ENCODE measurements around the gene PAPPA. TPM values are rescaled to one million over a fixed set of nuclear protein-coding genes. Genes with fewer than 3 reads are reported as not detected.

PAPPA gene
- total RNA-seq, 1 experiment from 2014 or later, result 0.17 TPM

DNA sequence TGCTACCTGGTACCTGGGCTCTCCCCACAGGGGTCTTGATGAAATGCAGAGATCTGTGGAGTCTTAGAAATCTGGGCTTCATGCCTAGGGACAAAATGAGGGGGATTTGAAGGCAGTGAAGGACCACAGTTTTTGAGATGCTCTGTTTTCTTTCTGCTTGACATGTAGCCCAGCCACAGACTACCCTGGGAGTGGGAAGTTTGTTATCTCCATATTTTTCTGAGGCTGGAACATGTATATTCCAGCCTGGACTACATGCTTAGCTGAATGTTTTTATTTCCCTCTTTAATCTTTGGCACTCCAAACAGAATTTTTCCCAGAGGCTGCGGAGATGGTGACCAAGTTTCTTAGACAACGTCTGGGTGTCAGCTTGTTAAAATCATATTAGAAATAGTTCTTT is 252.9 kb downstream of the PAPPA start:
- Histone ChIP-seq H3K9ac (ENCODE audit: extremely low read depth, insufficient read length, low read length) (no peak overlapping the region), H3K27ac (ENCODE audit: insufficient read length, low read depth, low read length) (no peak overlapping the region), H2AK5ac (ENCODE audit: insufficient read length, low read length) (no peak overlapping the region), H3K79me2 (ENCODE audit: insufficient read depth, low read length) (no peaks in the 10 kb centered on the region), H4K8ac (replicated peaks; ENCODE audit: insufficient read length, low read depth, low read length) (no peak overlapping the region), H4K91ac (ENCODE audit: insufficient read length, low read depth, low read length) (no peak overlapping the region), H3K56ac (ENCODE audit: insufficient read length, low read depth, low read length) (no peak overlapping the region), H3K4me1 (ENCODE audit: insufficient read depth, low read length) (no peaks in the 10 kb centered on the region), H3K4ac (ENCODE audit: low read depth, low read length) (no peak overlapping the region), H3K9me3 (ENCODE audit: control insufficient read depth, low read depth, low read length) (no peaks in the 10 kb centered on the region), H3K4me2 (ENCODE audit: insufficient read depth, insufficient read length, low read length) (no peak overlapping the region), H4K5ac (ENCODE audit: insufficient read length, low read depth, low read length) (no peak overlapping the region), H2BK120ac (ENCODE audit: low read depth, low read length, poor library complexity, severe bottlenecking) (no peak overlapping the region), H3K14ac (ENCODE audit: insufficient read depth, low read length) (no peak overlapping the region), H4K20me1 (ENCODE audit: control insufficient read depth, insufficient read depth, insufficient read length) (no peaks in the 10 kb centered on the region), H3K27me3 (ENCODE audit: insufficient read depth, low read length) (peaks cover 1% of the 10 kb centered on the region; the same call in 1 of the 2 replicates), H2BK12ac (ENCODE audit: insufficient read length, low read depth, low read length) (no peak overlapping the region), H2BK15ac (ENCODE audit: low read depth, low read length) (no peak overlapping the region), H3T11ph (ENCODE audit: low read length) (no peak overlapping the region), H3K18ac (ENCODE audit: insufficient read length, low read depth, low read length) (no peak overlapping the region), H2BK5ac (ENCODE audit: insufficient read length, low read length) (no peak overlapping the region), H3K23ac (ENCODE audit: insufficient read length, low read depth, low read length) (no peak overlapping the region), H2AFZ (ENCODE audit: low read length) (no peak overlapping the region), H3K23me2 (ENCODE audit: insufficient read length, low read depth, low read length, poor library complexity, severe bottlenecking) (no peaks in the 10 kb centered on the region), H2BK20ac (ENCODE audit: low read depth, low read length, poor library complexity, severe bottlenecking) (no peak overlapping the region), H3K79me1 (ENCODE audit: insufficient read depth, low read depth, low read length, poor library complexity, severe bottlenecking) (no peaks in the 10 kb centered on the region)
- TF ChIP-seq, protein P1, sequence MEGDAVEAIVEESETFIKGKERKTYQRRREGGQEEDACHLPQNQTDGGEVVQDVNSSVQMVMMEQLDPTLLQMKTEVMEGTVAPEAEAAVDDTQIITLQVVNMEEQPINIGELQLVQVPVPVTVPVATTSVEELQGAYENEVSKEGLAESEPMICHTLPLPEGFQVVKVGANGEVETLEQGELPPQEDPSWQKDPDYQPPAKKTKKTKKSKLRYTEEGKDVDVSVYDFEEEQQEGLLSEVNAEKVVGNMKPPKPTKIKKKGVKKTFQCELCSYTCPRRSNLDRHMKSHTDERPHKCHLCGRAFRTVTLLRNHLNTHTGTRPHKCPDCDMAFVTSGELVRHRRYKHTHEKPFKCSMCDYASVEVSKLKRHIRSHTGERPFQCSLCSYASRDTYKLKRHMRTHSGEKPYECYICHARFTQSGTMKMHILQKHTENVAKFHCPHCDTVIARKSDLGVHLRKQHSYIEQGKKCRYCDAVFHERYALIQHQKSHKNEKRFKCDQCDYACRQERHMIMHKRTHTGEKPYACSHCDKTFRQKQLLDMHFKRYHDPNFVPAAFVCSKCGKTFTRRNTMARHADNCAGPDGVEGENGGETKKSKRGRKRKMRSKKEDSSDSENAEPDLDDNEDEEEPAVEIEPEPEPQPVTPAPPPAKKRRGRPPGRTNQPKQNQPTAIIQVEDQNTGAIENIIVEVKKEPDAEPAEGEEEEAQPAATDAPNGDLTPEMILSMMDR (conservative IDR thresholded peaks at IDR 0.05), result no peak
- no peak overlapping the region for H3K27ac Mint-ChIP-seq
- no peaks in the 10 kb centered on the region for H3K27me3 Mint-ChIP-seq (ENCODE audit: low read depth)
- no peaks in the 10 kb centered on the region for H3K4me1 Mint-ChIP-seq
- no peaks in the 10 kb centered on the region for H3K9me3 Mint-ChIP-seq
- no peak overlapping the region for H3K4me3 Mint-ChIP-seq
- no peaks in the 10 kb centered on the region for H3K36me3 Mint-ChIP-seq (ENCODE audit: insufficient read depth in 1 of 3, low read depth in 3 of 3)
- DNase-seq, result no peak
- no CpG with 5 or more reads among the region's 2 CpGs for WGBS (ENCODE audit: extremely low coverage, insufficient read length, low lambda C conversion rate)

All from H9 (cell line).